PC-9 (cell line): ENCODE measurements around the gene AGO4. TPM values are rescaled to one million over a fixed set of nuclear protein-coding genes. Genes with fewer than 3 reads are reported as not detected.

Source experiments
- BruUV-seq: library from RNA; stranded (reverse); fragments of 400-500 nt; replicated peaks from 2 replicates; lab custom pipeline; 2021; lab: Mats Ljungman, UMichigan
- CTCF ChIA-PET: fragments of 300-600 bp; sonication (Branson Sonifier 250); formaldehyde crosslinking; loops from one replicate; lab custom pipeline; 2022; ENCODE audit warnings: antibody characterized with exemption; lab: Charles Lee
- POLR2A ChIA-PET: fragments of 300-600 bp; sonication (Branson Sonifier 250); formaldehyde crosslinking; loops from one replicate; lab custom pipeline; 2022; ENCODE audit warnings: antibody characterized with exemption; ENCODE audit not compliant: unreplicated experiment; lab: Charles Lee
- DNase-seq, 2 experiments: peaks; one replicate each; pipeline versions ENCODE4 v3.0.0 to v3.0.0-alpha.2; 2015 to 2022; ENCODE audit warnings: mixed read lengths in 1 of 2
- H2AFZ ChIP-seq: fragments of 200-600 bp; sonication (generic); 2 replicates; pipeline ENCODE4 v1.8.1; 2017; ENCODE audit warnings: antibody characterized with exemption
- H3F3A ChIP-seq: fragments of 200-600 bp; sonication (generic); 2 replicates; pipeline ENCODE4 v1.8.1; 2017; ENCODE audit warnings: antibody characterized with exemption, mild to moderate bottlenecking, low read depth; ENCODE audit not compliant: insufficient read depth
- H3K27ac ChIP-seq: fragments of 200-600 bp; sonication (generic); 2 replicates; pipeline ENCODE4 v1.6.1; 2016; ENCODE audit warnings: mixed run types
- H3K27me3 ChIP-seq: fragments of 200-600 bp; sonication (generic); 2 replicates; pipeline ENCODE4 v1.6.1; 2016; ENCODE audit warnings: low read depth, mixed run types; ENCODE audit not compliant: insufficient read depth
- H3K36me3 ChIP-seq: fragments of 200-600 bp; sonication (generic); 2 replicates; pipeline ENCODE4 v1.6.1; 2016; ENCODE audit warnings: low read depth, mixed run types
- H3K4me1 ChIP-seq: fragments of 200-600 bp; sonication (generic); replicated peaks from 2 replicates; pipeline ENCODE4 v1.6.1; 2016; ENCODE audit warnings: mixed run types; ENCODE audit not compliant: insufficient read depth
- H3K4me2 ChIP-seq: fragments of 200-600 bp; sonication (generic); 2 replicates; pipeline ENCODE4 v1.6.1; 2017; ENCODE audit warnings: mixed run types
- H3K4me3 ChIP-seq: fragments of 200-600 bp; sonication (generic); 2 replicates; pipeline ENCODE4 v1.6.1; 2016; ENCODE audit warnings: mixed run types
- H3K79me2 ChIP-seq: fragments of 200-600 bp; sonication (generic); 2 replicates; pipeline ENCODE4 v1.6.1; 2017; ENCODE audit warnings: low read depth, mixed run types
- H3K9me2 ChIP-seq: fragments of 200-600 bp; sonication (generic); 2 replicates; pipeline ENCODE4 v1.8.1; 2017; ENCODE audit warnings: mild to moderate bottlenecking; ENCODE audit not compliant: insufficient read depth
- H3K9me3 ChIP-seq: fragments of 200-600 bp; sonication (generic); 2 replicates; pipeline ENCODE4 v1.8.1; 2016; ENCODE audit warnings: low read depth; ENCODE audit not compliant: insufficient read depth
- H4K20me1 ChIP-seq: fragments of 200-600 bp; sonication (generic); 2 replicates; pipeline ENCODE4 v1.8.1; 2017; ENCODE audit not compliant: insufficient read depth
- CTCF ChIP-seq: fragments of 200-600 bp; sonication (generic); conservative IDR thresholded peaks from 2 replicates; pipeline ENCODE4 v1.6.1; 2017; ENCODE audit warnings: mixed run types, antibody characterized with exemption, mild to moderate bottlenecking, moderate library complexity
- EZH2 ChIP-seq: fragments of 200-600 bp; sonication (generic); IDR thresholded peaks from 2 replicates; pipeline ENCODE4 v1.8.0; 2017; ENCODE audit warnings: antibody characterized with exemption, low read depth
- intact Hi-C: fragments of 100-400 bp; cut with micrococcal nuclease; formaldehyde crosslinking; loops from one replicate; pipeline ENCODE4 v1.10.0; 2022; ENCODE audit not compliant: unreplicated experiment
- total RNA-seq: library from RNA; stranded (reverse); gene quantifications from 2 replicates; pipeline ENCODE4 v1.2.3, GENCODE V29; 2021

The AGO4 gene
- total RNA-seq, 1 experiment from 2014 or later = 12.4 TPM

- no peak overlapping the region for H3K27ac ChIP-seq
- POLR2A ChIA-PET = no interaction called here
- BruUV-seq = no TSS peak
Observed at GRCh38 chr1:35834218-35834617, 26.4 kb downstream of the AGO4 start.

GRCh38 chr1:35835398-35835797 is 27.6 kb downstream of the AGO4 start:
- no peak overlapping the region for H3K27ac ChIP-seq
- H3K9me2 ChIP-seq = no peaks in the 10 kb centered on the region
- H3K27me3 ChIP-seq = no peaks in the 10 kb centered on the region
- no peaks in the 10 kb centered on the region for H3K9me3 ChIP-seq
- no peak overlapping the region for H3K4me3 ChIP-seq
- TF ChIP-seq CTCF (no peak), EZH2 (no peak)
- no peaks in the 10 kb centered on the region for H4K20me1 ChIP-seq
- DNase-seq = no peak
- no peaks in the 10 kb centered on the region for H3K79me2 ChIP-seq
- CTCF ChIA-PET = no interaction called here
- no peak overlapping the region for H2AFZ ChIP-seq
- intact Hi-C loops = no loop called here
- no peaks in the 10 kb centered on the region for H3K4me1 ChIP-seq
- no peaks in the 10 kb centered on the region for H3F3A ChIP-seq
- POLR2A ChIA-PET = no interaction called here
- H3K36me3 ChIP-seq = no peaks in the 10 kb centered on the region
- no peak overlapping the region for H3K4me2 ChIP-seq
- BruUV-seq = no TSS peak

More at GRCh38 chr1:35834218-35834617, 26.4 kb downstream of the AGO4 start:
- H3K4me2 ChIP-seq = no peak overlapping the region
- intact Hi-C loops = no loop called here
- no peak overlapping the region for H3K4me3 ChIP-seq
- no peaks in the 10 kb centered on the region for H3K79me2 ChIP-seq
- CTCF ChIA-PET = interaction anchor here (0.5 kb wide), 1 partner anchor 14 kb away, joined by 9 read pairs; no protein-coding TSS in a partner anchor
- TF ChIP-seq CTCF = no peak
- no peak for TF ChIP-seq EZH2
- no peaks in the 10 kb centered on the region for H3K9me2 ChIP-seq
- H3K36me3 ChIP-seq = no peaks in the 10 kb centered on the region
- no peak for DNase-seq
- no peaks in the 10 kb centered on the region for H3K27me3 ChIP-seq
- H3K9me3 ChIP-seq = no peaks in the 10 kb centered on the region
- no peak overlapping the region for H2AFZ ChIP-seq
- no peaks in the 10 kb centered on the region for H3K4me1 ChIP-seq
- H3F3A ChIP-seq = no peaks in the 10 kb centered on the region
- H4K20me1 ChIP-seq = no peaks in the 10 kb centered on the region

GRCh38 chr1:35836734-35837133 is 28.9 kb downstream of the AGO4 start:
- no peaks in the 10 kb centered on the region for H3K9me3 ChIP-seq
- TF ChIP-seq CTCF (no peak), EZH2 (no peak)
- H3K27me3 ChIP-seq = no peaks in the 10 kb centered on the region
- no peaks in the 10 kb centered on the region for H3K79me2 ChIP-seq
- H3K27ac ChIP-seq = no peak overlapping the region
- POLR2A ChIA-PET = interaction anchor here (0.6 kb wide), 1 partner anchor 1993 kb away, joined by 7 read pairs; no protein-coding TSS in a partner anchor
- no TSS peak for BruUV-seq
- intact Hi-C loops = no loop called here
- no peak for DNase-seq
- H4K20me1 ChIP-seq = no peaks in the 10 kb centered on the region
- no peaks in the 10 kb centered on the region for H3K4me1 ChIP-seq
- no peaks in the 10 kb centered on the region for H3K9me2 ChIP-seq
- no peak overlapping the region for H3K4me2 ChIP-seq
- H3F3A ChIP-seq = no peaks in the 10 kb centered on the region
- CTCF ChIA-PET = no interaction called here
- no peak overlapping the region for H3K4me3 ChIP-seq
- no peaks in the 10 kb centered on the region for H3K36me3 ChIP-seq
- no peak overlapping the region for H2AFZ ChIP-seq
